ENCODE data around the gene NTSR1. TPM values are rescaled to one million over a fixed set of nuclear protein-coding genes. Genes with fewer than 3 reads are reported as not detected.

NTSR1 gene
- total RNA-seq, 1 experiment from 2014 or later: 15.9 TPM

DNA sequence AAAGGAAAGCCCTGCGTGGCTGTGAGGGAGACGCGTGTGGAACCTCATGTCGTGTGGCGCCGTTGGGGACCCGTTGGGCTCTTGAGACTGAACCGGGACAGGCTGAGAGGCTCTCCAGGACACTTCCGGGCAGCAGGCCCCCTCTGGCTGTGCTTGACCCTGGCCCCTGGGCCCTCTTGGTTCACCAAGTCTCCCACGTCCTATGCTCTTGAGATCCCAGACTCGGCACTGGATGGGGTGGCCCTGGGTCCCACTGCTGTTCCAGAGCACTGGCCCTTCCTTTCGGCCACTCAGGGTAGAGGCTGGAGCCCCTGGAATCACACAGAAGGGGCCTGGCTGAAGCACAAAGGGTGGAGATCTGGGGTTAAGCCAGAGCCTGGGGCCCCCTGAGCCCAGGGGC, 30.4 kb downstream of the NTSR1 start:
- Histone ChIP-seq H3K9me3 (ENCODE audit: low read depth, low read length, poor library complexity, severe bottlenecking) (no peaks in the 10 kb centered on the region), H3K4me3 (ENCODE audit: low read depth, low read length, poor library complexity, severe bottlenecking) (no peak overlapping the region), H3K27ac (ENCODE audit: low read depth, low read length, poor library complexity, severe bottlenecking) (peak overlapping the region; percentile 97), H3K27me3 (replicated peaks; ENCODE audit: insufficient read depth, low read depth, low read length, poor library complexity) (no peaks in the 10 kb centered on the region), H3K36me3 (ENCODE audit: insufficient read depth, low read length, poor library complexity, severe bottlenecking) (no peaks in the 10 kb centered on the region), H3K4me1 (ENCODE audit: insufficient read depth, low read length, poor library complexity, severe bottlenecking) (peaks cover 77% of the 10 kb centered on the region)
- ChIA-PET POLR2A (ENCODE audit: low non-redundant PET) (no interaction called here), CTCF (no interaction called here)
- TF ChIP-seq CTCF (conservative IDR thresholded peaks at IDR 0.05; ENCODE audit: low read depth, low read length) (no peak), EZH2 (IDR thresholded peaks at IDR 0.05; ENCODE audit: borderline replicate concordance, low read depth, low read length, poor library complexity, severe bottlenecking) (no peak)
- BruUV-seq (replicated peaks): no TSS peak
- no peak for DNase-seq (ENCODE audit: low spot score)
- intact Hi-C loops (cut with micrococcal nuclease; ENCODE audit: unreplicated experiment): loop anchor here (5.0 kb wide), 1 partner anchor 47 kb away; no protein-coding TSS in a partner anchor

- TSS peak; percentile 66 for BruUV-seq (replicated peaks)
- H3K4me3 ChIP-seq (ENCODE audit: low read depth, low read length, poor library complexity, severe bottlenecking): peak overlapping the region; percentile 14
- no peak for TF ChIP-seq CTCF (conservative IDR thresholded peaks at IDR 0.05; ENCODE audit: low read depth, low read length)
- no peak for TF ChIP-seq EZH2 (IDR thresholded peaks at IDR 0.05; ENCODE audit: borderline replicate concordance, low read depth, low read length, poor library complexity, severe bottlenecking)
- CTCF ChIA-PET: interaction anchor here (0.9 kb wide), 1 partner anchor 51 kb away, joined by 3 read pairs; no protein-coding TSS in a partner anchor
- peak; percentile 76 for DNase-seq (ENCODE audit: low spot score)
- no peaks in the 10 kb centered on the region for H3K27me3 ChIP-seq (replicated peaks; ENCODE audit: insufficient read depth, low read depth, low read length, poor library complexity)
- no peaks in the 10 kb centered on the region for H3K36me3 ChIP-seq (ENCODE audit: insufficient read depth, low read length, poor library complexity, severe bottlenecking)
- no peaks in the 10 kb centered on the region for H3K9me3 ChIP-seq (ENCODE audit: low read depth, low read length, poor library complexity, severe bottlenecking)
- intact Hi-C loops (cut with micrococcal nuclease; ENCODE audit: unreplicated experiment): loop anchor here (5.0 kb wide), 1 partner anchor 47 kb away; no protein-coding TSS in a partner anchor
- H3K4me1 ChIP-seq (ENCODE audit: insufficient read depth, low read length, poor library complexity, severe bottlenecking): peaks cover 70% of the 10 kb centered on the region
- POLR2A ChIA-PET (ENCODE audit: low non-redundant PET): interaction anchor here (0.6 to 0.7 kb wide), 2 partner anchors 10 to 616 kb away, joined by 5 to 9 read pairs; no protein-coding TSS in a partner anchor
- H3K27ac ChIP-seq (ENCODE audit: low read depth, low read length, poor library complexity, severe bottlenecking): peak overlapping the region; percentile 97
These were observed 31.1 kb downstream of the NTSR1 start for GRCh38 chr20:62739581-62740285.

DNA sequence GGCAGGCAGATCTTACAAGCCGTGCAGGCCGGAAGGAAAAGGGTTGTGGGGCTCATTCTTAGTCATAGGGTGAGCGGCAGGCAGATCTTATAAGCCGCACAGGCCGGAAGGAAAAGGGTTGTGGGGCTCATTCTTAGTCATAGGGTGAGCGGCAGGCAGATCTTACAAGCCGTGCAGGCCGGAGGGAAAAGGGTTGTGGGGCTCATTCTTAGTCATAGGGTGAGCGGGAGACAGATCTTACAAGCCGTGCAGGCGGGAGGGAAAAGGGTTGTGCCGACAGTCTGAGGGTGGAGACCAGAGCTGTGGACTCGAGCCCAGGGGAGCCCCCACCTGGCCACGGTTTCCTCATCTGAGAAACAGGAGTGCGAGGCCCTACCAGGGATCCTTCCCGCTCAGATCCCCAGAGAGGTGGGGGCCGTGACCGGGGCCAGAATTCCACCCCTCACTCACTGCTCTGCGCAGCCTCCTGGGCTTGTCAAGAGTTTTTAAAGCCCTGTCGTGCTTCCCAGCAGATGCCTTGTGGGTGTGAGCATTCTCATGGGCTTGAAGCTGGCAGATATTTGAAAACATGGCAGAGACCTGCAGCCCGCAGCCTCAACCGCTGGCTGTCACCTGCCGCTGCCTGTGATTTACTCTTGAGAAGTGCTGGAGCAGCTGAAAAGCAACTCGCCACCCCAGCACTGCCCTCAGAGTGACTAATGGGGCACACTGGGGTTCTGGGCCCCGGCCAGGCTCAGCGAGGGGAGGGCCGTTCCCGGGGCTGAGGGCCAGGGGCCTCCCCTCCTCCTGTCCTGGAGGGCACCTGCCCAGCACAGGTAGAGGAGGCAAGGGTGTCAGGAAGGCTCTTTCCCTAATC, 31.9 kb downstream of the NTSR1 start:
- TF ChIP-seq CTCF (conservative IDR thresholded peaks at IDR 0.05; ENCODE audit: low read depth, low read length): no peak
- ChIA-PET POLR2A (ENCODE audit: low non-redundant PET) (interaction anchor here (0.7 kb wide), 1 partner anchor 615 kb away, joined by 5 read pairs; no protein-coding TSS in a partner anchor), CTCF (interaction anchor here (0.9 kb wide), 1 partner anchor 51 kb away, joined by 3 read pairs; no protein-coding TSS in a partner anchor)
- Histone ChIP-seq H3K4me1 (ENCODE audit: insufficient read depth, low read length, poor library complexity, severe bottlenecking) (peaks cover 63% of the 10 kb centered on the region), H3K4me3 (ENCODE audit: low read depth, low read length, poor library complexity, severe bottlenecking) (peak overlapping the region; percentile 14), H3K27ac (ENCODE audit: low read depth, low read length, poor library complexity, severe bottlenecking) (peak overlapping the region; percentile 97), H3K27me3 (replicated peaks; ENCODE audit: insufficient read depth, low read depth, low read length, poor library complexity) (no peaks in the 10 kb centered on the region), H3K9me3 (ENCODE audit: low read depth, low read length, poor library complexity, severe bottlenecking) (no peaks in the 10 kb centered on the region), H3K36me3 (ENCODE audit: insufficient read depth, low read length, poor library complexity, severe bottlenecking) (no peaks in the 10 kb centered on the region)
- BruUV-seq (replicated peaks): TSS peak; percentile 79
- intact Hi-C loops (cut with micrococcal nuclease; ENCODE audit: unreplicated experiment): no loop called here
- peak; percentile 92 for DNase-seq (ENCODE audit: low spot score)
